Skeletal muscle tissue (tissue), 4 donors: ENCODE results near the gene RBM20. TPM values are rescaled to one million over a fixed set of nuclear protein-coding genes. Genes with fewer than 3 reads are reported as not detected.
"Not testable (repeated sequence)": the region's sequence is repeated elsewhere in the genome, so short reads cannot be mapped to it uniquely, and the experiment has no call there.

ENCODE experiments used
- H3K27ac ChIP-seq: one replicate; pipeline ENCODE4 v1.7.0; 2013; ENCODE audit warnings: mild to moderate bottlenecking, low read depth, low read length, inconsistent platforms
- H3K27me3 ChIP-seq, 3 donors: one replicate each; pipeline ENCODE4 v1.7.0; 2013; ENCODE audit warnings: low read length in 3 of 3; ENCODE audit not compliant: control insufficient read depth in 3 of 3, insufficient read depth in 3 of 3
- H3K36me3 ChIP-seq, 3 donors: one replicate each; pipeline ENCODE4 v1.7.0; 2013; ENCODE audit warnings: low read length in 3 of 3; ENCODE audit not compliant: control insufficient read depth in 3 of 3, insufficient read depth in 3 of 3
- H3K4me1 ChIP-seq, 3 donors: one replicate each; pipeline ENCODE4 v1.7.0; 2013; ENCODE audit warnings: low read length in 3 of 3, mild to moderate bottlenecking in 3 of 3; ENCODE audit not compliant: control insufficient read depth in 3 of 3, insufficient read depth in 3 of 3
- H3K4me3 ChIP-seq, 3 donors: one replicate each; pipeline ENCODE4 v1.7.0; 2013; ENCODE audit warnings: low read length in 3 of 3
- H3K9ac ChIP-seq, 3 donors: one replicate each; pipeline ENCODE4 v1.7.0; 2013; ENCODE audit warnings: low read length in 3 of 3, mild to moderate bottlenecking in 3 of 3, moderate library complexity in 2 of 3, low read depth in 1 of 3
- H3K9me3 ChIP-seq, 3 donors: one replicate each; pipeline ENCODE4 v1.7.0; 2013; ENCODE audit warnings: low read length in 3 of 3; ENCODE audit not compliant: control insufficient read depth in 3 of 3
- total RNA-seq: library from RNA; depleted of rRNA; stranded (reverse); fragments of >200 nt; gene quantifications from one replicate; pipeline ENCODE4 v1.2.3, GENCODE V29; 2014
- donor health status: Osteomylitis.

Gene RBM20
- total RNA-seq, result 6.3 TPM

GRCh38 chr10:110643653-110644597, at the start of gene RBM20:
Gene RBM20 (plus strand): TSS chr10:110644336. CDS start chr10:110644455, 119 bp downstream.
- Histone ChIP-seq H3K9ac (peak within 1 kb of the TSS; percentile 77 to 89 (median 87)), H3K4me3 (peak within 1 kb of the TSS; percentile 76 to 84 (median 80)), H3K4me1 (peaks cover 6 to 13% (median 13%) of the 10 kb centered on the region in 3 donors), H3K27me3 (peaks cover 0 to 5% (median 3%) of the 10 kb centered on the region in 3 donors), H3K27ac (peak within 1 kb of the TSS; percentile 81), H3K36me3 (no peaks in the 10 kb centered on the region), H3K9me3 (no peaks in the 10 kb centered on the region)

- Histone ChIP-seq H3K27ac (no peak overlapping the region), H3K36me3 (peaks cover 23 to 55% (median 40%) of the 10 kb centered on the region in 3 donors), H3K4me3 (no peak overlapping the region), H3K9ac (no peak overlapping the region), H3K9me3 (no peaks in the 10 kb centered on the region), H3K4me1 (no peaks in the 10 kb centered on the region), H3K27me3 (no peaks in the 10 kb centered on the region)
Measured at GRCh38 chr10:110597476-110597875, 46.7 kb upstream of the RBM20 start.

- no peaks in the 10 kb centered on the region for H3K9me3 ChIP-seq
- H3K36me3 ChIP-seq, result peaks cover 19 to 60% (median 35%) of the 10 kb centered on the region in 3 donors
- H3K27ac ChIP-seq, result no peak overlapping the region
- H3K9ac ChIP-seq, result no peak overlapping the region
- H3K27me3 ChIP-seq, result no peaks in the 10 kb centered on the region
- no peaks in the 10 kb centered on the region for H3K4me1 ChIP-seq
- H3K4me3 ChIP-seq, result no peak overlapping the region
Measured at GRCh38 chr10:110600487-110601101, 43.5 kb upstream of the RBM20 start.

- no peak overlapping the region for H3K4me3 ChIP-seq
- H3K27me3 ChIP-seq, result no peaks in the 10 kb centered on the region
- H3K9ac ChIP-seq, result no peak overlapping the region
- H3K4me1 ChIP-seq, result no peaks in the 10 kb centered on the region
- H3K27ac ChIP-seq, result no peak overlapping the region
- H3K9me3 ChIP-seq, result no peaks in the 10 kb centered on the region
- peaks cover 21 to 64% (median 42%) of the 10 kb centered on the region in 3 donors for H3K36me3 ChIP-seq
Measured at GRCh38 chr10:110601581-110601980, 42.6 kb upstream of the RBM20 start.

GRCh38 chr10:110608087-110608486, 36.0 kb upstream of the RBM20 start:
- Histone ChIP-seq H3K27me3 (no peaks in the 10 kb centered on the region), H3K27ac (no peak overlapping the region), H3K9ac (no peak overlapping the region), H3K4me1 (peaks cover 0 to 10% (median 10%) of the 10 kb centered on the region in 3 donors), H3K36me3 (peaks cover 6 to 18% (median 13%) of the 10 kb centered on the region in 3 donors), H3K4me3 (no peak overlapping the region), H3K9me3 (no peaks in the 10 kb centered on the region)

- Histone ChIP-seq H3K36me3 (peaks cover 5 to 13% (median 11%) of the 10 kb centered on the region in 3 donors), H3K4me3 (no peak overlapping the region), H3K9ac (peak overlapping the region in 1 of 3 donors; percentile 27), H3K9me3 (no peaks in the 10 kb centered on the region), H3K4me1 (peaks cover 0 to 10% (median 10%) of the 10 kb centered on the region in 3 donors), H3K27ac (no peak overlapping the region), H3K27me3 (no peaks in the 10 kb centered on the region)
Measured at GRCh38 chr10:110609605-110610004, 34.5 kb upstream of the RBM20 start.

GRCh38 chr10:110610308-110610774, 33.8 kb upstream of the RBM20 start:
- Histone ChIP-seq H3K4me1 (peaks cover 0 to 10% (median 10%) of the 10 kb centered on the region in 3 donors), H3K27ac (no peak overlapping the region), H3K36me3 (peaks cover 2 to 8% (median 4%) of the 10 kb centered on the region in 3 donors)

GRCh38 chr10:110610781-110611180, 33.4 kb upstream of the RBM20 start:
- H3K36me3 ChIP-seq, H3K4me3 ChIP-seq, H3K27me3 ChIP-seq, H3K9ac ChIP-seq, H3K27ac ChIP-seq, H3K9me3 ChIP-seq: not testable (repeated sequence)
- H3K4me1 ChIP-seq, result peaks cover 0 to 10% (median 10%) of the 10 kb centered on the region in 3 donors

More at GRCh38 chr10:110610308-110610774, 33.8 kb upstream of the RBM20 start:
- Histone ChIP-seq H3K27me3 (no peaks in the 10 kb centered on the region), H3K9ac (no peak overlapping the region), H3K4me3 (no peak overlapping the region), H3K9me3 (no peaks in the 10 kb centered on the region)

- H3K36me3 ChIP-seq, result no peaks in the 10 kb centered on the region
- peaks cover 0 to 10% (median 10%) of the 10 kb centered on the region in 3 donors for H3K4me1 ChIP-seq
Measured at GRCh38 chr10:110612087-110612486, 32.0 kb upstream of the RBM20 start.

More at GRCh38 chr10:110612087-110612486, 32.0 kb upstream of the RBM20 start:
- H3K9me3 ChIP-seq, result no peaks in the 10 kb centered on the region
- H3K9ac ChIP-seq, result no peak overlapping the region
- no peaks in the 10 kb centered on the region for H3K27me3 ChIP-seq
- no peak overlapping the region for H3K27ac ChIP-seq
- H3K4me3 ChIP-seq, result no peak overlapping the region
